Neural progenitor cell (in vitro differentiated cells): ENCODE data around the gene IKBKG. TPM values are rescaled to one million over a fixed set of nuclear protein-coding genes. Genes with fewer than 3 reads are reported as not detected.

ENCODE experiments used
- DNase-seq: peaks from one replicate; pipeline ENCODE4 v3.0.0-alpha.2; 2016; ENCODE audit warnings: low spot score
- H2AFZ ChIP-seq: fragments of 200-600 bp; sonication (generic); replicated peaks from 2 replicates; pipeline ENCODE4 v1.6.1; 2016; ENCODE audit warnings: antibody characterized with exemption
- H3F3A ChIP-seq: fragments of 200-600 bp; sonication (generic); 2 replicates; pipeline ENCODE4 v1.6.1; 2016; ENCODE audit warnings: antibody characterized with exemption, low read depth
- H3K27ac ChIP-seq: fragments of 200-600 bp; sonication (generic); 2 replicates; pipeline ENCODE4 v1.5.1; 2016; ENCODE audit warnings: mild to moderate bottlenecking
- H3K27me3 ChIP-seq: fragments of 200-600 bp; sonication (generic); 2 replicates; pipeline ENCODE4 v1.6.1; 2016; ENCODE audit warnings: mild to moderate bottlenecking, moderate library complexity
- H3K36me3 ChIP-seq: fragments of 200-600 bp; sonication (generic); 2 replicates; pipeline ENCODE4 v1.5.1; 2016
- H3K4me1 ChIP-seq: fragments of 200-600 bp; sonication (generic); 2 replicates; pipeline ENCODE4 v1.6.1; 2016; ENCODE audit warnings: mixed run types
- H3K4me2 ChIP-seq: fragments of 200-600 bp; sonication (generic); 2 replicates; pipeline ENCODE4 v1.6.1; 2016
- H3K4me3 ChIP-seq: fragments of 200-600 bp; sonication (generic); 2 replicates; pipeline ENCODE4 v1.5.1; 2016
- H3K79me2 ChIP-seq: fragments of 200-600 bp; sonication (generic); 2 replicates; pipeline ENCODE4 v1.6.1; 2016; ENCODE audit warnings: low read depth
- H3K9ac ChIP-seq: fragments of 200-600 bp; sonication (generic); 2 replicates; pipeline ENCODE4 v1.6.1; 2016
- H3K9me3 ChIP-seq: fragments of 200-600 bp; sonication (generic); 2 replicates; pipeline ENCODE4 v1.5.1; 2016; ENCODE audit warnings: low read depth
- H4K20me1 ChIP-seq: fragments of 200-600 bp; sonication (generic); 2 replicates; pipeline ENCODE4 v1.6.1; 2016; ENCODE audit warnings: low read depth
- H3K27ac Mint-ChIP-seq: 3 replicates; pipeline ENCODE4 v1.8.0; 2021; ENCODE audit warnings: mixed read lengths
- H3K27me3 Mint-ChIP-seq: 2 replicates; pipeline ENCODE4 v1.8.0; 2022; ENCODE audit warnings: low read depth, mild to moderate bottlenecking, inconsistent platforms, moderate library complexity, mixed read lengths; ENCODE audit not compliant: insufficient read depth
- H3K36me3 Mint-ChIP-seq: 3 replicates; pipeline ENCODE4 v1.8.0; 2021; ENCODE audit warnings: mixed read lengths
- H3K4me1 Mint-ChIP-seq: 3 replicates; pipeline ENCODE4 v1.8.0; 2021; ENCODE audit warnings: mixed read lengths
- H3K4me3 Mint-ChIP-seq: 3 replicates; pipeline ENCODE4 v1.8.0; 2021; ENCODE audit warnings: mild to moderate bottlenecking, moderate library complexity, mixed read lengths
- H3K9me3 Mint-ChIP-seq: 3 replicates; pipeline ENCODE4 v1.8.0; 2020; ENCODE audit warnings: mixed read lengths
- CTCF ChIP-seq: fragments of 200-600 bp; sonication (generic); IDR thresholded peaks from 2 replicates; pipeline ENCODE4 v1.5.1; 2017; ENCODE audit warnings: antibody characterized with exemption, mild to moderate bottlenecking
- EZH2 ChIP-seq: fragments of 200-600 bp; sonication (generic); IDR thresholded peaks from 2 replicates; pipeline ENCODE4 v1.6.1; 2017; ENCODE audit warnings: antibody characterized with exemption, mild to moderate bottlenecking, moderate library complexity
- EZH2phosphoT487 ChIP-seq: fragments of 200-600 bp; sonication (generic); IDR thresholded peaks from 2 replicates; pipeline ENCODE4 v1.6.1; 2017; ENCODE audit warnings: antibody characterized with exemption
- total RNA-seq: library from RNA; depleted of rRNA; stranded (reverse); fragments of >200 nt; gene quantifications from 2 replicates; pipeline ENCODE4 v1.2.3, GENCODE V29; 2015; ENCODE audit warnings: low replicate concordance

The IKBKG gene
- total RNA-seq, 1 donor from 2014 or later = 13.2 TPM

DNA sequence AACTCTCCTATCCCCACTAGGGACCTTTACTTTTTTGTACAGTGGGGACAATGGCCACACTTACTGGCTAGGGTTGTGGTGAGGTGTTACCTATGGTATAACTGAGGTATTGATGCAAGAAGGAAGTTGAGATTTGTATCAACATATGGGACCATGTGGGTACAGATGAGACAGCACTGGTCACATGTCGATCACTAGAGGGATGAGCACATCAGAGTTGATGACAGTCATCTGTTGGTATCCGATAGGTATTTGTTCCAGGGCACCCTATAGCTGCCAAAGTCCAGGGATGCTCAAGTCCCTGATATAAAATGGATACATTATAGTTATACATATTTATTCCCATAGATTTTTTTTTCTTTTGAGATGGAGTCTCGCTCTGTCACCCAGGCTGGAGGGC, 44.4 kb upstream of the IKBKG start:
- no peaks in the 10 kb centered on the region for H3K4me1 Mint-ChIP-seq

GRCh38 chrX:154505734-154506133, 41.7 kb upstream of the IKBKG start:
- peaks cover 19% of the 10 kb centered on the region for H3K9me3 Mint-ChIP-seq
- H3K27ac ChIP-seq = no peak overlapping the region
- DNase-seq = no peak
- peaks cover 3% of the 10 kb centered on the region for H3K9me3 ChIP-seq
- peaks cover 15% of the 10 kb centered on the region for H3K36me3 Mint-ChIP-seq
- H3K4me3 ChIP-seq = no peak overlapping the region
- TF ChIP-seq EZH2phosphoT487 (no peak), EZH2 (no peak), CTCF (no peak)
- H4K20me1 ChIP-seq = no peaks in the 10 kb centered on the region
- H2AFZ ChIP-seq = no peak overlapping the region
- no peaks in the 10 kb centered on the region for H3K4me1 ChIP-seq
- peaks cover 7% of the 10 kb centered on the region for H3K27me3 Mint-ChIP-seq
- H3K4me3 Mint-ChIP-seq = no peak overlapping the region
- no peak overlapping the region for H3K9ac ChIP-seq
- no peaks in the 10 kb centered on the region for H3K79me2 ChIP-seq
- H3K27ac Mint-ChIP-seq = no peak overlapping the region
- H3K4me1 Mint-ChIP-seq = no peaks in the 10 kb centered on the region
- H3F3A ChIP-seq = no peaks in the 10 kb centered on the region
- H3K27me3 ChIP-seq = no peaks in the 10 kb centered on the region
- H3K36me3 ChIP-seq = no peaks in the 10 kb centered on the region
- H3K4me2 ChIP-seq = no peak overlapping the region

More for the DNA sequence above, 44.4 kb upstream of the IKBKG start:
- no peak overlapping the region for H2AFZ ChIP-seq
- no peaks in the 10 kb centered on the region for H3K9me3 ChIP-seq
- no peaks in the 10 kb centered on the region for H4K20me1 ChIP-seq
- no peaks in the 10 kb centered on the region for H3K36me3 ChIP-seq
- no peak overlapping the region for H3K27ac ChIP-seq
- no peaks in the 10 kb centered on the region for H3K79me2 ChIP-seq
- no peaks in the 10 kb centered on the region for H3K4me1 ChIP-seq
- no peak overlapping the region for H3K4me3 ChIP-seq
- H3K9me3 Mint-ChIP-seq = peaks cover 10% of the 10 kb centered on the region
- no peak overlapping the region for H3K9ac ChIP-seq
- H3F3A ChIP-seq = no peaks in the 10 kb centered on the region
- no peak overlapping the region for H3K4me3 Mint-ChIP-seq
- H3K27ac Mint-ChIP-seq = no peak overlapping the region
- no peak for TF ChIP-seq EZH2
- no peak for TF ChIP-seq EZH2phosphoT487
- TF ChIP-seq CTCF = no peak
- peaks cover 2% of the 10 kb centered on the region for H3K36me3 Mint-ChIP-seq
- H3K27me3 ChIP-seq = no peaks in the 10 kb centered on the region
- H3K4me2 ChIP-seq = no peak overlapping the region
- no peak for DNase-seq
- H3K27me3 Mint-ChIP-seq = peaks cover 3% of the 10 kb centered on the region

GRCh38 chrX:154506483-154507332, 40.7 kb upstream of the IKBKG start:
- no peak for DNase-seq
- peaks cover 7% of the 10 kb centered on the region for H3K27me3 Mint-ChIP-seq
- H3K79me2 ChIP-seq = no peaks in the 10 kb centered on the region
- H3K27ac Mint-ChIP-seq = no peak overlapping the region
- H3F3A ChIP-seq = no peaks in the 10 kb centered on the region
- no peaks in the 10 kb centered on the region for H3K27me3 ChIP-seq
- no peak overlapping the region for H3K9ac ChIP-seq
- no peak overlapping the region for H3K27ac ChIP-seq
- no peaks in the 10 kb centered on the region for H4K20me1 ChIP-seq
- TF ChIP-seq EZH2 (no peak), CTCF (no peak), EZH2phosphoT487 (no peak)
- H3K9me3 Mint-ChIP-seq = peaks cover 21% of the 10 kb centered on the region
- no peaks in the 10 kb centered on the region for H3K4me1 Mint-ChIP-seq
- no peak overlapping the region for H3K4me3 Mint-ChIP-seq
- no peak overlapping the region for H3K4me3 ChIP-seq
- peaks cover 3% of the 10 kb centered on the region for H3K9me3 ChIP-seq
- H3K36me3 ChIP-seq = no peaks in the 10 kb centered on the region
- H3K4me2 ChIP-seq = no peak overlapping the region
- H2AFZ ChIP-seq = no peak overlapping the region
- no peaks in the 10 kb centered on the region for H3K4me1 ChIP-seq
- H3K36me3 Mint-ChIP-seq = peaks cover 15% of the 10 kb centered on the region
